Transverse colon (tissue), 4 donors: Measurements from ENCODE around the gene UPK2. TPM values are rescaled to one million over a fixed set of nuclear protein-coding genes. Genes with fewer than 3 reads are reported as not detected.
A peak's percentile ranks its signal among the peaks of the same experiment; 100 is the strongest.

Experiments used
- DNase-seq: peaks from one replicate; pipeline ENCODE4 v3.0.0-alpha.2; 2019
- H3K27ac ChIP-seq, 4 donors: fragments of 200-600 bp; sonication (generic); 2 replicates each; pipeline ENCODE4 v1.5.1; 2016 to 2018; ENCODE audit warnings: inconsistent platforms in 4 of 4
- H3K27me3 ChIP-seq: fragments of 200-600 bp; sonication (generic); 2 replicates; pipeline ENCODE4 v1.5.1; 2017; ENCODE audit warnings: inconsistent platforms
- H3K36me3 ChIP-seq, 4 donors: fragments of 200-600 bp; sonication (generic); 2 replicates each; pipeline ENCODE4 v1.5.1; 2017 to 2019; ENCODE audit warnings: inconsistent platforms in 4 of 4
- H3K4me1 ChIP-seq, 4 donors: fragments of 200-600 bp; sonication (generic); 2 replicates each; pipeline ENCODE4 v1.5.1; 2017 to 2020; ENCODE audit warnings: inconsistent platforms in 4 of 4
- H3K4me3 ChIP-seq, 4 donors: fragments of 200-600 bp; sonication (generic); 1 replicate in 1 of 4; 2 replicates in 3 of 4; pipeline versions ENCODE4 v1.5.1 to v1.6.1; 2017 to 2019; ENCODE audit warnings: inconsistent platforms in 4 of 4
- H3K9me3 ChIP-seq, 2 donors: fragments of 200-600 bp; sonication (generic); 2 replicates each; pipeline ENCODE4 v1.5.1; 2017 to 2019; ENCODE audit warnings: inconsistent platforms in 2 of 2
- CTCF ChIP-seq, 5 experiments: fragments of 200-600 bp in 3 of 5; fragments of 450-650 bp in 2 of 5; sonication (generic) in 3 of 5; IDR thresholded peaks; 1 replicate in 2 of 5; 2 replicates in 3 of 5; pipeline ENCODE4 v1.5.1; 2016 to 2017; ENCODE audit warnings: antibody characterized with exemption in 5 of 5, inconsistent platforms in 3 of 5, mild to moderate bottlenecking in 2 of 5, moderate library complexity in 1 of 5
- EP300 ChIP-seq: sonication (generic); formaldehyde crosslinking; IDR thresholded peaks from one replicate; pipeline ENCODE4 v1.6.1; 2017; ENCODE audit warnings: antibody characterized with exemption, low read depth
- POLR2A ChIP-seq: fragments of 450-650 bp; IDR thresholded peaks from one replicate; pipeline ENCODE4 v1.6.1; 2016; ENCODE audit warnings: antibody characterized with exemption, mild to moderate bottlenecking, moderate library complexity
- POLR2AphosphoS5 ChIP-seq, 3 donors: sonication (generic); formaldehyde crosslinking; IDR thresholded peaks; one replicate each; pipeline ENCODE4 v1.6.1; 2016; ENCODE audit warnings: antibody characterized with exemption in 3 of 3
- WGBS, 2 donors: methylation state at CpG; one replicate each; pipeline ENCODE4 v1.1.5; 2018; ENCODE audit warnings: low coverage in 1 of 2; 5-methylcytosine and 5-hydroxymethylcytosine counted together
- in situ Hi-C, 4 donors: fragments of 200-750 bp; cut with MboI; loops; one replicate each; pipeline versions ENCODE4 v1.15.0 to v1.15.1; 2017; ENCODE audit warnings: low sequenced_read_pairs in 3 of 4, low pct_ligation_motif_present in 1 of 4, low pct_unique_long_range_greater_than_20kb in 1 of 4
- intact Hi-C: fragments of 100-400 bp; cut with DNase I; formaldehyde crosslinking; loops from one replicate; pipeline ENCODE4 v1.15.1; 2023; ENCODE audit warnings: low total_unique reads
- total RNA-seq, 4 donors: library from RNA; depleted of rRNA; stranded (reverse); fragments of >200 nt; gene quantifications; one replicate each; pipeline ENCODE4 v1.1.0, GENCODE V29; 2016

UPK2 gene
- total RNA-seq, 4 donors from 2014 or later: not detected

GRCh38 chr11:118923721-118924587 lies 32.1 kb upstream of the UPK2 start:
- 7% methylated on average over 7 of the region's 7 CpGs; no CpG with 5 or more reads in 1 of the 2 donors for WGBS, 2 donors
- intact Hi-C loops: no loop called here
- TF ChIP-seq CTCF (IDR thresholded peaks at IDR 0.05) (no peak), EP300 (no peak), POLR2AphosphoS5 (IDR thresholded peaks at IDR 0.05) (no peak), POLR2A (no peak)
- in situ Hi-C loops: no loop called here
- Histone ChIP-seq H3K9me3 (no peaks in the 10 kb centered on the region), H3K27ac (peak overlapping the region; percentile 98 to 100 (median 100)), H3K4me1 (peaks cover 50 to 77% (median 71%) of the 10 kb centered on the region in 4 donors), H3K36me3 (no peaks in the 10 kb centered on the region), H3K4me3 (peak overlapping the region; percentile 56 to 75 (median 62)), H3K27me3 (no peaks in the 10 kb centered on the region)
- DNase-seq: peak; percentile 43

GRCh38 chr11:118924591-118925585 lies 31.2 kb upstream of the UPK2 start:
- H3K4me1 ChIP-seq: peaks cover 41 to 69% (median 62%) of the 10 kb centered on the region in 4 donors
- peak overlapping the region; percentile 98 to 100 (median 100) for H3K27ac ChIP-seq
- in situ Hi-C loops: no loop called here
- intact Hi-C loops: no loop called here
- H3K27me3 ChIP-seq: no peaks in the 10 kb centered on the region
- no peaks in the 10 kb centered on the region for H3K36me3 ChIP-seq
- H3K9me3 ChIP-seq: no peaks in the 10 kb centered on the region
- DNase-seq: peak; percentile 64
- no peak for TF ChIP-seq POLR2A
- H3K4me3 ChIP-seq: peak overlapping the region; percentile 56 to 75 (median 62)
- 1% methylated on average over 29 of the region's 45 CpGs; no CpG with 5 or more reads in 1 of the 2 donors for WGBS, 2 donors

GRCh38 chr11:118927554-118928100 lies 28.5 kb upstream of the UPK2 start:
- Histone ChIP-seq H3K36me3 (no peaks in the 10 kb centered on the region), H3K9me3 (no peaks in the 10 kb centered on the region), H3K4me1 (peaks cover 18 to 50% (median 41%) of the 10 kb centered on the region in 4 donors), H3K27ac (peak overlapping the region; percentile 98 to 100 (median 100)), H3K27me3 (no peaks in the 10 kb centered on the region), H3K4me3 (peak overlapping the region in 2 of 4 donors; percentile 79 to 87)
- 7% methylated on average over 7 of the region's 7 CpGs; no CpG with 5 or more reads in 1 of the 2 donors for WGBS, 2 donors
- no peak for TF ChIP-seq POLR2A
- no peak for TF ChIP-seq POLR2AphosphoS5 (IDR thresholded peaks at IDR 0.05)
- no peak for TF ChIP-seq CTCF (IDR thresholded peaks at IDR 0.05)
- no peak for TF ChIP-seq EP300
- intact Hi-C loops (loop anchor here (2.0 kb wide), 1 partner anchor 21 kb away; no protein-coding TSS in a partner anchor), in situ Hi-C loops (no loop called here)
- DNase-seq: no peak

- H3K36me3 ChIP-seq: no peaks in the 10 kb centered on the region
- no peaks in the 10 kb centered on the region for H3K27me3 ChIP-seq
- peak; percentile 86 to 99 (median 91) for TF ChIP-seq CTCF (IDR thresholded peaks at IDR 0.05)
- peak; percentile 75 for TF ChIP-seq POLR2A
- TF ChIP-seq EP300: no peak
- TF ChIP-seq POLR2AphosphoS5 (IDR thresholded peaks at IDR 0.05): peak; percentile 56 to 87 (median 84)
- intact Hi-C loops: loop anchor here (2.0 kb wide), 1 partner anchor 21 kb away; no protein-coding TSS in a partner anchor
- 0% methylated on average over 3 to 29 of the region's 32 CpGs for WGBS, 2 donors
- H3K27ac ChIP-seq: peak overlapping the region; percentile 98 to 100 (median 100)
- H3K4me1 ChIP-seq: peaks cover 12 to 48% (median 39%) of the 10 kb centered on the region in 4 donors
- in situ Hi-C loops: no loop called here
- H3K9me3 ChIP-seq: no peaks in the 10 kb centered on the region
- H3K4me3 ChIP-seq: peak overlapping the region; percentile 79 to 94 (median 86)
- DNase-seq: peak; percentile 95
Measured at GRCh38 chr11:118928101-118928869, 27.8 kb upstream of the UPK2 start.
